ENCODE results near the gene RANBP10. TPM values are rescaled to one million over a fixed set of nuclear protein-coding genes. Genes with fewer than 3 reads are reported as not detected.

Gene RANBP10
- total and polyA plus RNA-seq, 9 of the 15 experiments (the other 6 are each of a cell fraction or from before 2014, with no cell fraction given) = 0.61 to 19.3 (median 5.9) TPM

GRCh38 chr16:67841198-67841815, 34.9 kb upstream of the RANBP10 start (continued):
- TF ChIP-seq MYC (IDR thresholded peaks at IDR 0.05; ENCODE audit: low read depth, low read length) = peak; percentile 70
- TF ChIP-seq MYC (CRISPR knock-in tag; IDR thresholded peaks at IDR 0.05; ENCODE audit: borderline replicate concordance, low read depth) = no peak
- TF ChIP-seq ERF (CRISPR knock-in tag; IDR thresholded peaks at IDR 0.05) = no peak
- TF ChIP-seq NCOA6 (IDR thresholded peaks at IDR 0.05) = peak; percentile 81
- TF ChIP-seq ZNF384 (IDR thresholded peaks at IDR 0.05; ENCODE audit: low read depth, low read length) = peak; percentile 34; the same call in 1 of the 2 replicates
- 0 out of 2 replicates have a peak, but pooled peaks have one; percentile 33 for TF ChIP-seq THAP12 (CRISPR knock-in tag; IDR thresholded peaks at IDR 0.05)
- 0 out of 2 replicates have a peak, but pooled peaks have one; percentile 19 for TF ChIP-seq TAF7 (tag; IDR thresholded peaks at IDR 0.05)
- TF ChIP-seq SMARCC2 (IDR thresholded peaks at IDR 0.05; ENCODE audit: low read depth) = 0 out of 2 replicates have a peak, but pooled peaks have one; percentile 31
- no peak for TF ChIP-seq BCL6 (CRISPR knock-in tag; IDR thresholded peaks at IDR 0.05)
- 0 out of 2 replicates have a peak, but pooled peaks have one; percentile 78 for TF ChIP-seq HDGF (IDR thresholded peaks at IDR 0.05)
- TF ChIP-seq ZKSCAN1 (IDR thresholded peaks at IDR 0.05; ENCODE audit: low read depth, low read length) = peak; percentile 97
- no peak for TF ChIP-seq FOXP1 (CRISPR knock-in tag; IDR thresholded peaks at IDR 0.05)
- peak; percentile 41; the same call in 1 of the 2 replicates for TF ChIP-seq SMAD4 (CRISPR knock-in tag; conservative IDR thresholded peaks at IDR 0.05)
- no peak for TF ChIP-seq ZNF282 (CRISPR knock-in tag; IDR thresholded peaks at IDR 0.05)
